NCI-H1417 (cell line): ENCODE data around the gene RPS21.
A peak's percentile ranks its signal among the peaks of the same experiment; 100 is the strongest.

Experiments
- DNase-seq, 3 experiments: peaks; one replicate each; lab custom pipeline; 2025; lab: John Stamatoyannopoulos, UW

RPS21 gene

DNA sequence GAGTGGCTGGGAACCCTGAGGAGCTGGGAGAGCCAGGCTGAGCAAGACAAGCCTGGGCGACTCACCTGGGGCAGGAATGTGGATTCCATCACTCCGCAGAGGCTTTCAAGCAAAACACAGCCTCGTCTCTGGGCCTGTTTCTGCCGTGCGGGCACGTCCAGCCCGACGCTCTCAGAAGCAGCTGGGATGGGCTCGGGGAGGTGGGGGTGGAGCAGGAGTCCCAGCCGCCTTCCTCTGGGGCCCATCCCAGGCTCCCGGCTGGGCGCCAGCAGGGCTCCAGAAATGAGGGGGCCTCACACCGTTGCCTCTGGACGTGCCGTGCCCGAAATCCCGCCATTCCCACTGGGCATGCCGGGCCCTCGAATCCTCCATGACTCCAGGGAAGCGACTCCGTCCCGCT is 8.7 kb upstream of the RPS21 start:
- DNase-seq = no peak

DNA sequence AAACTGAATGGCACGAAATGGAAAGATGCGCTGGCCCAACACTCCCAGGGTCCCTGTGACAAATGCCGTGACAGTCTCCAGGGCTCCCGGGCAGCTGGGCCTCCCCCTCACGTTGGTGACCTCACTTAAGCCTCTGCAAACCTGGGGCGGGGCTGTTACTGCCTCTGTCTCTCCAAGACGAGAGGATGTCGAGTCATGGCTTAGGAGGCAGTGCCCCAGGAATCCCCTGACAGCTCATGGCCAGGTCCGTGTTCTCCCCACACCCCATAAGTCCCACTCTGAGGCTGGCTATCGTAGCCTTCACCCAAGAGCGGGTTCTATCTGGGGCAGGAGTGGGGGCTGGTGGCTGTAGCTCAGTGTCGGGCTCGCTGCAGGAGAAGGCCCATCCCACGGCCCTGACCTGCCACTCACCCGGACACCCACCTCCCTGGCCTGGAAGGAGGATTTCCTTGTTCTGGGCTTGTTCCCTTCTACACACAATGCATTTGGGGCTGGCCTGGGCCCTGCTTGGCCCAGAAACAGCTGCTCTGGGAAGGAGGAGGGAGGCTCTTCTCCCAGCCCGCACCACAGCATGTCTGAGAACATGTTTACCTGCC is 5.6 kb upstream of the RPS21 start:
- DNase-seq = no peak

DNA sequence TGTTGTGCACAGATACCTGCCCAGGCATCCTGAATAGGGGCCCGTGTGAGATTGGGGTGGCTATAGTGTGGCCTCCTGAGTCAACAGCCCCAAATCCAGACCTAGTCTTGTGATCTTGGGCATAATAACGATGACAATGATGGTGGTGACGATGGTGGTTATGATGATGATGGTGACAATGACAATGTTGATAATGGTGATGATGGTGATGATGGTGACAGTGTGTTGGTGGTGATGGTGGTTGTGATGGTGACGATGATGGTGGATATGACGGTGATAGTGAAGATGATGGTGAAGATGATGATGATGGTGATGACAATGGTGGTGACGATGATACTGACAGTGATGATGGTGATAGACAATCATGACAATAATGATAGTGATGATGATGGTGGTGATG is 5.1 kb upstream of the RPS21 start:
- DNase-seq = no peak

DNA sequence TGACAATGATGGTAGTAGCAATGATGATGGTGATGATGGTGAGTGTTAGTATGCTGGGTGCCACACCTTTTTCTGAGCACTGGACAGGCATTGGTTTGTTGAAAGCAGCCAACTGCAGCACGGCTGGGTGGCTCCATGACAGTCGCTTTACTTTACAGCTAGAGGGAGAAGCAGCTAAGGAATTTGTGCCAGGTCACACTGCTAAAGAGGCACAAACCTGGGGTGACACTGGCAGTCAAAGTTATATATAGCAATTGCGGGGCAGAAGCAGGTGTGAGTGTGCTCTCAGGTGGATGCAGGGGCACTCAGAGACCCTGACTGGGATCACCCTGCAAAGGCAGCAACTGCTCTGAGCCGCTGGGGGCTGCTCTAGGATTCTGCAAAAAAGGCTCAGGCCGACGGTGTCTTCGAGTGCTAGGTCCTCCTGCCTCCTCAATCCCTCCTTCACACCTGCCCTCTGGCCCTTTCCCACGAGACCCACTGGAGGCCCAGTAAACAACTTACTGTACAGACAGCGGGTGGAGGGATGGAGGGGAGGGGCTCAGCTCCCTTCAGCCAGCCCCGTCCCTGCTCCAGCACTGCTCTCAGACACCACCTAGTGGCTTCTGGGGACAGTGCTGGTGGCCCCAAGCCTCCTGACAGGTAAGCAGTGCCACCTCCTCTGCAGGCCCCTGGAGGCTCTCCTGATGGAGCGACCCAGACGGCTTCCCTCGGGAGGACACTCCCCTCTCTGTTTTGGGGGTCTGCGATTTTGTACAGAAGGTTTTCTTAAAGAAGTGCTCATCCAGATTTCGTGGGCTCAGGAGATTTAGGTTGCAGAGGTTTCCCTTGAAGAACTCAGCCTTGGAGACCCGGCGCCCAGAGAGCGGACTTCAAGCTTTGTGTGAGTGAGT is 4.4 kb upstream of the RPS21 start:
- DNase-seq = peak; percentile 80 to 88 (median 87)

DNA sequence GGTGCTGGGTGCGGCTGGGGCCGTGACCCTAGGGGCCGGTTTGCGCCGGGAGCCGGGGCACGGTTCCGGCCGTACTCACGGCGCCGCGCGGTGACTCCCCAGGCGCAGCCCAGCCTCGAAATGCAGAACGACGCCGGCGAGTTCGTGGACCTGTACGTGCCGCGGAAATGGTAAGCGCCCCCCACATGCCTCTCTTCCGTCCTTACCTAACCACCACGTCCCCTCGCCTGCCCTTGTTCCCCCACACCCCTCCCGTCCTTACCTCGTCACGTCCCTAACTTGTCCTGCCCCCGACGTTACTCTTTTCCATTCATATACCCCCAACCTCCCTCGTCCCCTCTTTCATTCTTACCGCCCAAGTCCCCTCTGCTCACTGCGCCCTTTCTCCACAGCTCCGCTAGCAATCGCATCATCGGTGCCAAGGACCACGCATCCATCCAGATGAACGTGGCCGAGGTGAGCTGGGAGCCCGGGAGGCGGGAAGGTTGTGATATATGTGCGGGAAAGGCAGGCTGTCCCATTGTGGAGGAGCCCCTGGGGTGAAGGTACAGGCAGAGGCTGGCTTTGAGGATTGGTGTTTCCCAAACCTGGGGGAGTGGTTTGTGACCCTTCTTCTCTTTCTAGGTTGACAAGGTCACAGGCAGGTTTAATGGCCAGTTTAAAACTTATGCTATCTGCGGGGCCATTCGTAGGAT is 463 bp downstream of the RPS21 start:
- DNase-seq = peak in 1 of 3 experiments; percentile 56

DNA sequence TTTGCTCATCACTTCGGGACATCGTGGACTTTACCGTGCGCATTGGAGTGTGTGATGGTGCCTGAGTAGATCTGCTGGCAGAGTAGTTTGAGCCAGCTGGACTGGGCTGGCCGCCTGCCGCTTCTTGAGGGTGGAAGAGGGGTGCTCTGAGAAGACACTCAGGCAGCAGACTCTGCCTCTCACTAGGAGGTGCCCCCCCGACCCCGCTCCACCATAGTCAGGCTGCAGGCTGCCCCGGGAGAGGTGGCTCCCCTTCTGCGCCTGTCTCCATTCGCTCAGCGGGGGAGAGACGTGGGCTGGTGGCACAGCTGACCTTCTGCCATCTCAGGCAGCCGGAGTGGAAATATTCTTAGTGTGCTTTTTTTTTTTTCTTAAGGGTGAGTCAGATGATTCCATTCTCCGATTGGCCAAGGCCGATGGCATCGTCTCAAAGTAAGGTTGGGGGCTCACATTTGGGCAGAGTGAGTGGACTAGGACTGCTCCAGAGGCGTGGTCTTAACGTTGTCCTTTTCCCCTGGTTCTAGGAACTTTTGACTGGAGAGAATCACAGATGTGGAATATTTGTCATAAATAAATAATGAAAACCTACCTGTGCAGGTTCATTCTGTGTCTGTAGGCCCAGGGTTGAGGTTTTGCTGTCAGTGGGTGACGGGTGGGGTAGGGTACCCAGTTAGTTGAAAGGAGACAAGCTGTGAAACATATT is 1.2 kb downstream of the RPS21 start:
- no peak for DNase-seq

DNA sequence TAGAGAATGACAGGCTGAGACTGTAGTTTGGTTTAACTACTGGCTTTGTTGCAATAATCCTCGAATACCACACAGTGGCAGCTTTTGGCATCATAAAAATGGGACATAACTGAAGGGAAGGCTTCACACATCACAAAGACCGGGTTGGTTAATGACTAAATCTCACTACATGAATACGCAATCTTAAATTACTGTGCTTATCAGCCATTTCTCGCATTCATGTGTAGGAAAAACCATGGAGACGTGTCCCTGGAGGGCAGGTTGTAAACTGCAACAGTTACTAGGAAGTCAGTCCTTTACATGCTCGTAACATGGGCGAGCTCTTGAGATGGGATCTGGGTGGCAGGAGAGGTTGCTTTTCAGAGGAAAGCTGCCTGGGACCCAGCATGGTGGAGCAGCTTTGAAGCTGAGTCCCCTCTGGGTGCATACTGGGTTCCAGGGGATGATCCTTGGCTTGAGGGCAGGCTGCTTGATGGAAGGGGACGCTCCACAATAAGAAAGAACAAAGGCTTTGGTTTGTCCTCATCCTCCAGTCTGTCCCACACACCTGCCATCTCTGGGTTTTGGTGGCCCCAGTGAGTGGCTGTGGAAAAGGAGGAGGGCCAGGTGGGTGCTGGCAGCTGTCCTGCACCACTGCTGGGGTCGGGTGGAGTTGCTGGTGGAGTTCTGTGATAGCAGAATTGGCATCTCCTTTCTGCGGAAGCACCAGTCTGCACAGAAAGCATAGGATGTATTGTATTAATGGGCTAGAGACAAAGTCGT is 2.1 kb downstream of the RPS21 start:
- DNase-seq = no peak

DNA sequence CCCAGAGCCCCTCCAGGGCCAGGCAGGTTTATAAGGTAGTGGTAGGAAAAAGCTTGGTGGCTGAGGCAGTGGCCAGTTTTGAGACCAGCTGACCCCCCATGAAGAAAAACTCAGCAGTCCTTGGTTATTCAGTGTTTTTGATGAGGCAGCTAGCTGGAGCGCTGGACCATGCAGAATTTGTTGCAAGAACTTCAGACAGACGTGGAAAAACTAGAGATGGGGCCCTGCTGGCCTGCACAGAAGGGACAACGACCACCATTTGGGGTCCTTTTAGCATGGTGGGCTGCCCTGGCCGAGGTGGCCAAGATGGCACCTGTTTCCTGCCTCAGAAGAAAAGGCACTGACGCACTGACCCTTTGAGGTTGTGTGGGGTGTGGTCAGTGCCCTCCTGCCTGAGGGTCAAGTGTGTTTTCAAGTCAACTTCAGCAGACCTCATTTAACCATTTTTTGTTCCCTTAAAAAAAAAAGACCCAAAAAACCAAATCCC is 2.7 kb downstream of the RPS21 start:
- DNase-seq = no peak

DNA sequence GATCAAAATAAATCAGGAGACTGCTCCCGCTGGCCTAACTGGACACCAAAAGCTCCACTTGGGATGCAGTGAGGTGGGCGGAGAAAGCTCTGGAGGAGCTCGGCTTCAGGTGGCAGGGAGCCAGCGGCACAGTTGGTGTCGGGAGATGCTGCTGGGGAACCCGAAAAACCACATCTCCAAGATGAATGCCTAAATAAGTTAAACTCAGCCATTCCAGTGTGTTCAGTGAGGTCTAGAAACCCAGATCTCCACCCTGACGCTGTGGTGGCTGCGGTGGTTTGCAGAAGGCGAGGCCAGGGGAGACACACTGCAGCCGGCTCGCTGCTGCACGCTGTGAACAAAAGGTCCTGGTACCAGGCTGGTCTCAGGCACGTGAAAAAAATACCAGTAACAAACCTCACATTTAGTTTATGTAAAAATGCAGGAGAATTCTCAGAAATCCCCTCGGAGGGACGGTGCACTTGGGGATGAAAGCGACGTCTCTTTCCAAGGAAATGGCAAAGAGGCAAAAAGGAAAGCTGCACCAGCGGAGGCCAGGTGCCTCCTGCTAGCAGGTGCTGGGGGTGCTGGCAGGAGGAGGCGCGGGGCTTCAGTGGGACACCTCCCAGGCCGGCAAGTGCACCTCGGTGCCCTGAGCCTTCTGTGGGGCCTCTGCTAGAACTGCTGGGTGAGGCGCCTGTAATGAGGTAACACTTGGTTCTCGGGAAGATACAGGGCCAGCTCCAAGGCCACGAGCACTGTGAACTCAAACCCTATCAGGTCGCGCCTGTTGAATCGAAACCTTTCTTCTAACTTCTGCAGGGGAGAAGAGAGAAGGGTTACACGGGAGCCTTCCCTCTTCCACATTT is 3.6 kb downstream of the RPS21 start:
- no peak for DNase-seq

DNA sequence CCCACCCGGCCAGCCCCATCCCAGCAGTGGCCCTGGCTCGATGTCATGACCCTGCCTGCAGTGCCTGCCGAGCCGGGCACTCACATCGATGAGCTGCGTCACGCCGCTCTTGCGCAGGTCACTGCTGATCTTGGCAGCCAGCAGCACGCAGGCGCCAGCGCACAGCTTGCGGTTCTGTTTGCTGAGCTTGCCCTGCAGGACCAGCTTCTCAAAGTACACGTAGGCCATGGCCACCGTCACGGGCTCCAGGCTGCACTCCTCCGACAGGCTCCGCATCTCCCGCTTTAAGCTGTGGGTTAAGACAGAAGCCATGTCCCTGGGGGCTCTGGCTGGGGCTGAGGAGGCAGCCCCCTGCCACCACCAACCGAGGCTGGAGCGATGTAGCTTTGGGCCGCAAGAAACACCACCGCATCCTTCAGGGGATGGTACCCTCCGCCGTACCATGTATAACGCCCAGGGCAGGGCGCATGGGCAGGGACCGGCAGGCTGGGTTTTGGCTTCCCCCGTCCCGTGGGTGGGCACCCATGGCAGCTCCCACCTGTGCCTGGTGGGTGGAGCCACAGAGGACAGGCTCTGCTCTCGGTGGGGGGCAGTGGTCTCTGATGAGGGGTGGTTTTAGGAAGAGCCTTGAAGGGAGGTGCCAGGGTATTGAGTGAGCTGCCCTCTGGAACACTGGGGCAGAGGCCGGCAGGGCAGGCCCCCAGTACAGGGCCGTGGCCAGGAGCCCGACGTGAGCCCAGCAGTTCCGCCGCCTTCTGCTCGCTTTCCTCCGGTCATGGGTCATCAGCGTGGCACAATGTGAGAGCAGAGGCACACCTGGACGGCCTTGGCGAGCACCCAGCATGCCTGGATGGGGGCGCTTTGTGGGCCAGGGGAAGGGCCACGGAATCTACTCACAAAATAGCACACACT is 4.5 kb downstream of the RPS21 start:
- no peak for DNase-seq

DNA sequence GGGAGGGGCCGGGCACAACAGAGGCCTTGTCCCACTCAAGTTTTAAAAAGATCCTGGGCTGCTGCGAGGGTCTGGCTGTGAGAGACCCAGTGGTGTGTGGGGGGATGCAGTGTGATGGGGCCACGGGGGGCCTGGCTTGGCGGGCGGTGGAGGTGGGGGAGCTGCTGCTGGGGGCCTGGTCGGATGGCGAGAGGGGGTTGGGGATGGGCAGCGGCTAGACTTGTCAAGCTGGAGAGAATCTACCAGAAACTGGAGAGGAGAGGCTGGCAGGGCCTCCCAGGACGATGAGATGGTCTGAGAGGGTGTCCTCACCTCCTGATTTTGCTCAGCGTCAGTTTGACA is 5.1 kb downstream of the RPS21 start:
- no peak for DNase-seq

DNA sequence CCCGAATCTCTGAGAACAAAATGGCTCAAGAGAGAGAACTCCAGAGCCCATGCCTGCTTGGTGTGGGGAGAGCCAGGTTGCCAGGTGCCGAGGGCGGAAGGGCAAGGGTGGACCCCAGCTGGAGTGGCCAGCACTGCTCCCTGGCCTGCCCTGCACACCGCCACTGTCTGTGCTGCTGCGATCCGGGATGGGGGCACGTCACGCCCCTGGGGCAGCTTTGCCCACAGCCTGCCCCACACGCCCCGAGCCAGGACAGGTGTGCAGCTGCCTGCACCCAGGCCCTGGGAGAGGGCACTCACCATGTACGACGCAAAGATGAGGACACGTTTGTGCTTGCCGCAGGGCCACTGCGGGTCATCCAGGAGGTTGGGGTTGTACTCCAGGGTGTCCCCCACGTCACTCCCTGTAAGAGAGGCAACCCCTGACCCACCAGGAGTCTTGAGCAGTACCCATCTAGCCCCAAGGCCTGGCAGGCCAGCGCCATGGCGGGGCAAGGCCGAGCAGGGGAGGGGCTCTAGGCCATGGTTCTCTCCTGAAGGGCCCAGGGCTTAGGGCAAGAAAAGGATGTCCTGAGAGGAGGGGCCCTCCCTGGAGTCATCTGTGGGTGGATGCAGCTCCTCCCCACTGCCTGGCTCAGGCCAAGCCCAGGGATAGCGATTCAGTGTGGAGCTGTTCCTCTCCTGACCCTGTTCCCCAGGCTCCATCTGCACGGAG is 5.9 kb downstream of the RPS21 start:
- no peak for DNase-seq

DNA sequence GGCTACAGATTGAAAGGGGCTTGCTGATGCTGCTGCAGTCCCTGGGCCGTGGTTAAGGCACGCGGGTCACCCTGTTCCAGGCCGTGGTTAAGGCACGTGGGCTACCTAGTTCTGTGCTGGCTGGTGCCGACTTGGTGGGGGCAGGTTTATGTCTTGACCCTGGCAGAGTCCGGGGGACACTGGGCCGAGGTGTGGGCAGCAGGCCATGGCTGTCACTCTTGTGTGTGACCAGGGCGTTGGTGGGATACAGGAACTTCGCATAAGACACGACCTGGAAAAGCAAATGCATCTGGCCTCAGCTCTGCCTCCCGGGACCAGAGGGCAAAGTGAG is 6.4 kb downstream of the RPS21 start:
- DNase-seq = no peak

DNA sequence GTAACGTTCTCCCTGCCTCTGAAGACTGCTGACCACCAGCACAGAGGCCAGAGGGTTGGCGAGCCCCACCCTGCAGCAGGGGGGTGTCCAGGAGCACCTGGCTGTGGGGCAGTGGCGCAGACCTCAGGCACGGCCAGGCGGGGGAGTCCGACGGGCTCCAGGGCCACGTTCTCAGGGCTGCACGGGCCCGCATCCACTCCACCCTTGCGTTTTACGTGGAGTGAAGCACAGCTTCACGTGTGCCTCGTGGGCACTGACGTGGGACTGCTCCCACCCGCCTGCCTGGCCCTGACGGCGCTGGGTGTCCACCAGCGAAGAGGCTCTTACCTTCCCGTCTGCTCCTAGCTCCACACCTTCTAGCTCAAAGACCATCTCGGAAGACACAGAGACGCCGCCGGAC is 6.9 kb downstream of the RPS21 start:
- no peak for DNase-seq

DNA sequence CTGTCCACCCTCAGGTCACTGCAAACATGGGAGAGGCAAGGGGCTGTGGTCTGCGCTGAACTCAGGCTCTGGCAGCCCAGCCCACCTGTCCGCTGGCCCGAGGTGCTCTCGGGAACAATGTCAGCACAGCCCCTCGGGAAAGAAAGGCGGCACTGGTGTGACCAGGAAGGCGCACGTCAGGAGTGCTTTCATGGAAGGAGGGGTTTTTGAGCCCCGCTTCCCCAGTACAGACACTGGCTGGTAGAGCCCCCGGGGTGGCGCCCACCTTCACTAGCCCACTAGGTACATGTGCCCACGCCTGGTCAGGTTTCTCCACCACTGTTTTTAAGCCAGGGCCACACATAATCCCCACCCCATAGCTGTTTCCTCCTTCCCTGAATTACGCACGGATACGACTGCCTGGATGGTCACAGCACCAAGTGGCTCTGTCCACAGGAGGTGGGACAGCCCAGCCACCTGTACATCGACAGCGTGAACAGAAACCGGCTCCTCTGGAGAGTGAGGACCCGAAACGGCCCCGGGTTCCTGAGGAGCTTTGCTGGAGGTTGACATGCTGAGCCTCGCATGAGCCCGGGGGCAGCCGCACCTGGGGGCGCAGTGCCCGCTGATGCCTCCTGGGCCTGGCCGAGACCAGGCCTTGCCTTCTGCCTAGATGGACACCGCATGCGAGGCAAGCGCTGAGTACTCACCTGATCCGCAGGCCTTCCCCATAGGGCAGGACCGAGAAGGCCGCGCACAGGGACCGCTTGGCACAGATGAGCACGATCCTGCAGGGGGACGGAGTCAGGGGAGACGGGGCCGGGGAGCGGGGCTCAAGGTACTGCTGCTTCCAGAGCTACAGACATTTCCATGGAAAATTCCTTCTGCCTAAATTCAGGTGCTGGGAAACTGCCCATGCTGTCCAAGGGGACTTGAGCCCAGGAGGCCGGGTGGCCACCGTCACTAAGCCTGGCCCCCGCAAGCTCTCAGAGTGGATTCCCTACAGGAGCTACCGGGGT is 7.6 kb downstream of the RPS21 start:
- no peak for DNase-seq

DNA sequence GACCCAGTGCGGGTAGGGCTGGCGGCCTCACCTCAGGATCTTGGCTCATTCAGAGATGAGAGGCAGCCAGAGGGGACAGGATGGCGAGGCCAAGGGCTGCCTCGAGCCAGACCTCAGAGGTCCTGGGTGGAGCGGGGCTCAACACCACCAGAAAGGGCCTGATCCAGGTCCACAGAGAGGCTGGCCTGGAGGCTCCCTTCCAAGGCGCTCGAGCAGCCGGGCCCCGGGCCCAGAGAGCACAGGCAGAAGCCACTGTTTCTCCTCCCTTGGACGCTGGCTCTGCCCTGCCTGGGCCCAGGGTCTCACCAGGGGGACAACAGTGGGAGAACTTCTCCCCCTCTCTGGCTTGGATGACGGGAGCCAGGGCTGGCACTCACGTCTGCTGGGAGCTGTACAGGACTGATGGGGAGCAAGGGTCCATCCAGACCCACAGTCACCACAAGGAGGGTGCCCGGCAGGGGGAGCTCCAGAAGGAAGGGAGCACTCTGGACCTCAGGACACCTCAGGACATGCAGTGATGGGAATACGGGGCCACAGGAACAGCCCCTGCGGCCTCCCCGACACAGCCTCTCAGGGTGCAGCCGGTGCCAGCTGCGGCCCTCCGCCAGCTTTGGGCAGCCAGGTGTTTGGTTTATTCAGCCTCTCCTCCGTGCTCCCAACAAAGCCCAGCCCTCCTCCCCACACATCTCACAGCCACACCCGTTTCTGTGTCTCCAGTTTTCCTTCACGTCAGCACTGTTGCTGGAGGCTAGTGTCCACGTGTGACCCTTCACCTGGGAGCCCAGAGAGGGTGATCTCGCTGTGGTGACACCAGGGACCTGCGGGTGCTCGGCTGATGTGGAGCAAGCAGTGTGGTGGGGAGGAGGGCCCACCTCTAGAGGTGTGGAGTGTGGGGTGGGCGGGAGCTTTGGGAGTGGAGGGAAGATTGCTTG is 8.7 kb downstream of the RPS21 start:
- DNase-seq = no peak
